BE2C (cell line): ENCODE measurements around the gene SULT1B1.
"Not testable (repeated sequence)": the region's sequence is repeated elsewhere in the genome, so short reads cannot be mapped to it uniquely, and the experiment has no call there.

Experiments used
- DNase-seq: peaks from one replicate; pipeline ENCODE4 v3.0.0-alpha.2; 2020
- H3K27me3 ChIP-seq: fragments of 250-450 bp; sonication (Bioruptor Pico); 2 replicates; pipeline ENCODE4 v1.5.1; 2020; ENCODE audit warnings: mild to moderate bottlenecking
- H3K36me3 ChIP-seq: fragments of 250-450 bp; sonication (Bioruptor Pico); 2 replicates; pipeline ENCODE4 v1.5.1; 2020; ENCODE audit warnings: mild to moderate bottlenecking
- H3K4me1 ChIP-seq: fragments of 250-450 bp; sonication (Bioruptor Pico); 2 replicates; pipeline ENCODE4 v1.5.1; 2020
- H3K4me3 ChIP-seq: 2 replicates; pipeline ENCODE4 v1.5.1; 2011; ENCODE audit warnings: low read depth, low read length
- H3K9me3 ChIP-seq: fragments of 250-450 bp; sonication (Bioruptor Pico); 2 replicates; pipeline ENCODE4 v1.5.1; 2020
- TF ChIP-seq, protein P1 (sequence below): IDR thresholded peaks from 2 replicates; pipeline ENCODE4 v1.5.1; 2012; ENCODE audit warnings: mild to moderate bottlenecking, low read depth, low read length

Gene SULT1B1

DNA sequence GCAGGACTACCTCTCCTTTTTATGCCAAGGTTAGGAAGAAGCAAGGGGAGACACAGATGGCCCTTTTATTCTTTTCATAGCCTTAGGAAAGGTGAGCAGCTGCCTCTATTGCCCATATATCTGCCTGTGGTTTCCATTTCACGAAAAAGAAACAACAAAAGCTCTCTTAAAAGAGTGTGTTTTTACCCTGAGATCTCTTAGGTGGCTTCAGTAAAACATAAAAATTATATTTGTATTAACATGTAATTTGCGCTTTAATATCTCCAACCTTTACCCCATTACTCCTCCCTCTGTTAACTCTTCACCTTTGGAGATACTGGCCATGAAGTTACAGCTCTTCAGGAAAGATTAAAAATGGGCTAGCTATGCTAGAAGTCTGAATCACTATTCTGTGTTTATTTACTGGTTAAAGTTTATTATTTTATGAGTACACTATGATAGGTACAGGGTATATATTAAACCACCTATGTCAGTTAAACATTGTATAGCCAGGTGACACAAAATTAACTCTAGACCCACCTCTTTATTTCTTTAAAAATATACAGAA lies 15.0 kb upstream of the SULT1B1 start:
- no peaks in the 10 kb centered on the region for H3K36me3 ChIP-seq
- DNase-seq: no peak

DNA sequence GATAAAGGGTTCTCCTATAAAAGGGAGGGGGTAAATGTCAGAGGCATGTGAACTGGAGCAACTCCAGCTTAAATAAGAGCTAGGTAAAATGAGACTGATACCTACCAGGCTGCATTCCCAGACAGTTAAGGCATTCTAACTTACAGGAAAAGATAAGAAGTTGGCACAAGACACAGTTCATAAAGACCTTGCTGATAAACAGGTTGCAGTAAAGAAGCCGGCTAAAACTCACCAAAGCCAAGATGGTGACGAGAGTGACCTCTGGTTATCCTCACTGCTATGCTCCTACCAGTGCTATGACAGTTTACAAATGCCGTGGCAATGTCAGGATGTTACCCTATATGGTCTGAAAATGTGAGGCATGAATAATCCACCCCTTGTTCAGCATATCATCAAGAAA lies 13.1 kb upstream of the SULT1B1 start:
- no peak for DNase-seq
- Histone ChIP-seq H3K4me3 (no peak overlapping the region), H3K9me3 (no peaks in the 10 kb centered on the region), H3K4me1 (no peaks in the 10 kb centered on the region), H3K27me3 (no peaks in the 10 kb centered on the region), H3K36me3 (no peaks in the 10 kb centered on the region)
- TF ChIP-seq, protein P1, sequence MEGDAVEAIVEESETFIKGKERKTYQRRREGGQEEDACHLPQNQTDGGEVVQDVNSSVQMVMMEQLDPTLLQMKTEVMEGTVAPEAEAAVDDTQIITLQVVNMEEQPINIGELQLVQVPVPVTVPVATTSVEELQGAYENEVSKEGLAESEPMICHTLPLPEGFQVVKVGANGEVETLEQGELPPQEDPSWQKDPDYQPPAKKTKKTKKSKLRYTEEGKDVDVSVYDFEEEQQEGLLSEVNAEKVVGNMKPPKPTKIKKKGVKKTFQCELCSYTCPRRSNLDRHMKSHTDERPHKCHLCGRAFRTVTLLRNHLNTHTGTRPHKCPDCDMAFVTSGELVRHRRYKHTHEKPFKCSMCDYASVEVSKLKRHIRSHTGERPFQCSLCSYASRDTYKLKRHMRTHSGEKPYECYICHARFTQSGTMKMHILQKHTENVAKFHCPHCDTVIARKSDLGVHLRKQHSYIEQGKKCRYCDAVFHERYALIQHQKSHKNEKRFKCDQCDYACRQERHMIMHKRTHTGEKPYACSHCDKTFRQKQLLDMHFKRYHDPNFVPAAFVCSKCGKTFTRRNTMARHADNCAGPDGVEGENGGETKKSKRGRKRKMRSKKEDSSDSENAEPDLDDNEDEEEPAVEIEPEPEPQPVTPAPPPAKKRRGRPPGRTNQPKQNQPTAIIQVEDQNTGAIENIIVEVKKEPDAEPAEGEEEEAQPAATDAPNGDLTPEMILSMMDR: no peak

More for the DNA sequence above, 15.0 kb upstream of the SULT1B1 start:
- H3K9me3 ChIP-seq: no peaks in the 10 kb centered on the region
- no peaks in the 10 kb centered on the region for H3K4me1 ChIP-seq
- no peak overlapping the region for H3K4me3 ChIP-seq
- H3K27me3 ChIP-seq: no peaks in the 10 kb centered on the region
- TF ChIP-seq, protein P1: no peak

DNA sequence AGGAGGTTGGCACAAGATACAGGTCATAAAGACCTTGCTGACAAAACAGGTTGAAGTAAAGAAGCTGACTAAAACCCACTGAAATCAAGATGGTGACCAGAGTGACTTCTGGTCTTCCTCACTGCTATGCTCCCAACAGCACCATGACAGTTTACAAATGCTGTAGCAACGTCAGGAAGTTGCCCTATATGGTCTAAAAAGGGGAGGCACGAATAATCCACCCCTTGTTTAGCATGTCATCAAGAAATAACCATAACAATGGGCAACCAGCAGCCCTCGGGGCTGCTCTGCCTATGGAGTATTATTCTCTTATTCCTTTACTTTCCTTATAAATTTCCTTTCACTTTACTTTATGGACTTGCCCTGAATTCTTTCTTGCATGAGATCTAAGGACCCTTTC lies 8.1 kb upstream of the SULT1B1 start:
- H3K36me3 ChIP-seq, H3K4me3 ChIP-seq, H3K4me1 ChIP-seq, H3K27me3 ChIP-seq, DNase-seq, H3K9me3 ChIP-seq: not testable (repeated sequence)

DNA sequence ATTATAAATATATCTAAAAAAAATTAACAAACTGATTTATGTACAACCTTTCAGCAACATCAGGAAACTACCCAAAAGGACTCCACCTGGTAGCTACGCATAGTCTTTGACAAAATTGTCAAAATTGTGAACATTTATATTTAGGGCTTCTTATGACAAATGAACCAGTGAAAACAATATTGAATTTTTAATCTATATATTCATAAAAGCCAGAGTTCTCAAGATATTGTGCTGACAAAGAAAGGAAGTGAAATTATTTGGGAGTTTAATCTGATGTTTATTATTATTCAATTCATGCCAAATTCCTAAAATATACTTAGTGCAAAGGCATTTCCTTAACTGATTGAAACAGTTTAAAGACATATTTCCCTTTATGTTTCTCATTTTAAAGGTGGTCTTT lies 5.3 kb upstream of the SULT1B1 start:
- H3K4me3 ChIP-seq: no peak overlapping the region
- DNase-seq: no peak
- no peaks in the 10 kb centered on the region; the same call in 1 of the 2 replicates for H3K27me3 ChIP-seq
- no peaks in the 10 kb centered on the region for H3K36me3 ChIP-seq
- TF ChIP-seq, protein P1: no peak
- no peaks in the 10 kb centered on the region for H3K9me3 ChIP-seq
- no peaks in the 10 kb centered on the region for H3K4me1 ChIP-seq

DNA sequence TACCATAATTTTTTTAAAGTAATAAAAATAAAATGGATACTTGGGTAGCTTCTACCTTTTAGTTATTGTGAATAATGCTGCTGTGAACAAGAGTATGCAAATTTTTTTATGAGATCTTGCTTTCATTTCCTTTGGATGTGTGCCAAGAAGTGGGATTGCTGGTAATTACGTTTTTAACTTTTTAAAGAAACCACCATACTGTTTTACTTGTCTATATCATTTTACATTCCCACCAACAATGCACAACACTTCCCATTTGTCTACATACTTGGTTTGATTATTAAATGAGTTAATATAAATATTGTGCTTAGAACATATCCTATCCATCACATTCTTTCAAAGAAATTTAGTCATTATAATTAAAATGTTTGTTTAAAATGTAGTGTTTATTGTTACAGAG lies 3.9 kb upstream of the SULT1B1 start:
- TF ChIP-seq, protein P1: no peak
- H3K4me3 ChIP-seq: no peak overlapping the region
- H3K36me3 ChIP-seq: no peaks in the 10 kb centered on the region
- no peaks in the 10 kb centered on the region for H3K9me3 ChIP-seq
- no peak for DNase-seq
- no peaks in the 10 kb centered on the region; the same call in 1 of the 2 replicates for H3K27me3 ChIP-seq
- no peaks in the 10 kb centered on the region for H3K4me1 ChIP-seq

DNA sequence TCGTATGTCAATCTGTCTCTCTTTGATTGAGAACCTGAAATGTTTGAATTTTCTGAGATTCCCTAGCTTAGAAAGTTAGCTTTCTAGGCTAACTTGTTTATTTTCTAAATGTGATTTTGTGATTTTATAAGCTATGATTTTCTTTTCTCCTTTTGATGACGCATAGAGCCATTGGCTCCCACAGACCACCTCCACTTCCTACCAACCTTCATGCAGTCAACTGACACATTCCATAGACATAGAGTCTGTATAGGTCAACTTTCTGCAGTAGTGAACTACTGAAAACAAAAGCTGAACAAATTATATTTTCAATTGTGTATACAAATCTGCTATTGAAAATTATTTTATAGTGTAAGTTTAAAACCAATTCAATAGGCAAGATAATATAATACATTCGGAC lies 2.8 kb upstream of the SULT1B1 start:
- Histone ChIP-seq H3K36me3 (no peaks in the 10 kb centered on the region), H3K4me1 (no peaks in the 10 kb centered on the region), H3K9me3 (no peaks in the 10 kb centered on the region), H3K4me3 (no peak overlapping the region), H3K27me3 (no peaks in the 10 kb centered on the region; the same call in 1 of the 2 replicates)
- no peak for DNase-seq
- TF ChIP-seq, protein P1: no peak

DNA sequence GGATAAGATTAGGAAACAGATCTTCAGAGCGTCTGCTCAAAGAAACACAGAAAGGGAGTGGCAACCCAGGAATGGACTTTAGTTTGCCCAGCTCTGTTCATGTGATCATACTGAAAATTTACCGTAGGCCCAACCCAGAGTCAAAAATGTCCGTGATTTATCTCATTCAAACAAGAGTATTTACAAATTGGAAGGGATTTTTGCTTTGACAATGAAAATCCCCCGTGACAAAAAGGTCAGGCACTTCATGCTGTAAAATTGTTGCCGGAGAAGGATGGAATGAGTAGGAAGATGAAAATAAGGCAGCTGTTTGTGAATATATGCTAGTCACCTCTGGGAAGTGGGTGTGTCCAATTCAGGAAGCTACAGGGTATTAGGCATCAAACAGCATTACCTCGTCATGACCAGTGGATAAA lies 1.2 kb downstream of the SULT1B1 start:
- TF ChIP-seq, protein P1: no peak
- no peaks in the 10 kb centered on the region for H3K4me1 ChIP-seq
- no peaks in the 10 kb centered on the region for H3K27me3 ChIP-seq
- DNase-seq: no peak
- H3K36me3 ChIP-seq: no peaks in the 10 kb centered on the region
- H3K9me3 ChIP-seq: no peaks in the 10 kb centered on the region
- no peak overlapping the region for H3K4me3 ChIP-seq
